Heart left ventricle (tissue), 16 donors: ENCODE results near the gene ROR1. TPM values are rescaled to one million over a fixed set of nuclear protein-coding genes. Genes with fewer than 3 reads are reported as not detected.
A peak's percentile ranks its signal among the peaks of the same experiment; 100 is the strongest.

Source experiments
- ATAC-seq, 4 donors: fragments of 200-7000 bp; cut with Tn5 transposase; one replicate each; pipeline ENCODE4 v1.9.1; 2020 to 2022; ENCODE audit warnings: moderate library complexity in 4 of 4, mild to moderate bottlenecking in 3 of 4, moderate number of reproducible peaks in 1 of 4
- DNase-seq, 5 donors: peaks; one replicate each; pipeline ENCODE4 v3.0.0-alpha.2; 2020
- H3K27ac ChIP-seq, 12 donors: fragments of 200-600 bp; sonication (generic) in 4 of 12; one replicate each; pipeline versions ENCODE4 v1.5.0 to v1.8.0; 2016 to 2022; ENCODE audit warnings: mild to moderate bottlenecking in 2 of 12
- H3K27me3 ChIP-seq, 9 donors: fragments of 200-600 bp; sonication (generic) in 2 of 9; one replicate each; pipeline versions ENCODE4 v1.5.1 to v1.8.0; 2016 to 2022; ENCODE audit warnings: mild to moderate bottlenecking in 3 of 9
- H3K36me3 ChIP-seq, 9 donors: fragments of 200-600 bp; sonication (generic) in 2 of 9; one replicate each; pipeline versions ENCODE4 v1.5.0 to v1.8.0; 2018 to 2022; ENCODE audit warnings: mild to moderate bottlenecking in 2 of 9
- H3K4me1 ChIP-seq, 12 donors: fragments of 200-600 bp; sonication (generic) in 4 of 12; one replicate each; pipeline versions ENCODE4 v1.5.0 to v1.8.0; 2016 to 2022; ENCODE audit warnings: mild to moderate bottlenecking in 3 of 12
- H3K4me3 ChIP-seq, 12 donors: fragments of 200-600 bp; sonication (generic) in 4 of 12; one replicate each; pipeline versions ENCODE4 v1.5.0 to v1.8.0; 2017 to 2022; ENCODE audit warnings: mild to moderate bottlenecking in 9 of 12, moderate library complexity in 4 of 12
- H3K9me3 ChIP-seq, 12 donors: fragments of 200-600 bp; sonication (generic) in 4 of 12; one replicate each; pipeline versions ENCODE4 v1.5.0 to v1.8.0; 2016 to 2022; ENCODE audit warnings: mild to moderate bottlenecking in 1 of 12
- POLR2A ChIP-seq, 2 donors: fragments of 450-650 bp; IDR thresholded peaks; one replicate each; pipeline ENCODE4 v1.6.1; 2017; ENCODE audit warnings: antibody characterized with exemption in 2 of 2, mild to moderate bottlenecking in 2 of 2, moderate library complexity in 2 of 2
- WGBS, 4 donors: extraction: QIAGEN DNeasy Blood & Tissue Kit in 2 of 4; methylation state at CpG; one replicate each; pipeline versions ENCODE4 v1.1.5 to v1.1.7; 2013 to 2018; 5-methylcytosine and 5-hydroxymethylcytosine counted together
- intact Hi-C, 10 donors: fragments of 100-400 bp; cut with DNase I; formaldehyde crosslinking; loops; one replicate each; pipeline versions ENCODE4 v1.11.1 to v1.14.2; 2022
- polyA plus RNA-seq, 2 donors: library from polyadenylated mRNA; stranded (reverse); fragments of 200-250 nt; gene quantifications; one replicate each; pipeline ENCODE4 v1.2.3, GENCODE V29; 2013
- total RNA-seq, 9 donors: library from RNA; depleted of rRNA in 2 of 9; stranded (reverse); fragments of >200 nt in 2 of 9; fragmentation: NEBNext Ultra II Directional in 3 of 9; extraction: Animal tissue kit (Norgen Biotek cat#: 25700) in 3 of 9; gene quantifications; one replicate each; pipeline versions ENCODE4 v1.1.0 to v1.2.4, GENCODE V29; 2016 to 2023
- TF ChIP-seq, protein P1 (sequence below), 12 donors: fragments of 200-600 bp; sonication (generic) in 4 of 12; IDR thresholded peaks; one replicate each; pipeline versions ENCODE4 v1.5.0 to v1.8.0; 2018 to 2022; ENCODE audit warnings: antibody characterized with exemption in 12 of 12, mild to moderate bottlenecking in 5 of 12
- donor health status: ischemic (EF 13 %, LVEDD 7.1; RV severe dilation, severe dysfunction).
- donor health status: healthy with polysubstance abuse.
- donor health status: DM: no; HTN: yes; CAD: no.
- donor health status: DM: no; HTN: no; CAD: no.
- donor health status: ischemic (EF 25% LVEDD 6.9; RV normal size, moderate dysfunction).
- donor health status: ischemic (EF 25% LVEDD 5.7; RV mildly dilated, moderate dysfunction).
- donor health status: healthy.
- donor health status: DM: yes; HTN: yes; CAD: no.
- donor health status: ischemic (EF 35%, LVEDD 5.7; RV mildly dilated, moderate dysfunction).
- donor health status: nonischemic (EF 11% LVEDD 7.7; RV severe dilation, severe dysfunction).
- donor health status: DM: yes; HTN: yes; CAD: no.
- donor health status: PGD.
- donor health status: ischemic (EF 29% LVEDD 5.4; RV normal size, mild dysfunction).
- donor health status: nonischemic (EF 23%, LVEDD 6.1; RV moderate dilation, normal function).

Gene ROR1
- total and polyA plus RNA-seq, 11 donors: 4.1 to 35.3 (median 19.3) TPM

DNA sequence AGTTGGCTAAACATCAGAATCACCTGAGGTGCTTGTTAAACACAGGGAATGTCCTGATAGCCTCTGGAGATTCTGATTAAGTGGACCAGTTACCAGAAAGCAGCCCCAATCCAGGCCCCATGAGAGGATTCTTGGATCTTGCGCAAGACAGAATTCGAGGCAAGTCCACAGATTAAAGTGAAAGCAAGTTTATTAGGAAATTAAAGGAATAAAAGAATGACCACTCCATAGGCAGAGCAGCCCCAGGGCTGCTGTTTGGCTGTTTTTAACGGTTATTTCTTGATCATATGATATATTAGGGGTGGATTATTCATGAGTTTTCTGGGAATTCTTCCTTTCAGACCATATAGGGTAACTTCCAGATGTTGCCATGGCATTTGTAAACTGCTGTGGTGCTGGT lies 176.2 kb downstream of the ROR1 start:
- intact Hi-C loops: no loop called here
- 56 to 69% (median 60%) methylated on average over 3 of the region's 3 CpGs for WGBS, 4 donors
- no peaks in the 10 kb centered on the region for H3K27me3 ChIP-seq
- TF ChIP-seq, protein P1, sequence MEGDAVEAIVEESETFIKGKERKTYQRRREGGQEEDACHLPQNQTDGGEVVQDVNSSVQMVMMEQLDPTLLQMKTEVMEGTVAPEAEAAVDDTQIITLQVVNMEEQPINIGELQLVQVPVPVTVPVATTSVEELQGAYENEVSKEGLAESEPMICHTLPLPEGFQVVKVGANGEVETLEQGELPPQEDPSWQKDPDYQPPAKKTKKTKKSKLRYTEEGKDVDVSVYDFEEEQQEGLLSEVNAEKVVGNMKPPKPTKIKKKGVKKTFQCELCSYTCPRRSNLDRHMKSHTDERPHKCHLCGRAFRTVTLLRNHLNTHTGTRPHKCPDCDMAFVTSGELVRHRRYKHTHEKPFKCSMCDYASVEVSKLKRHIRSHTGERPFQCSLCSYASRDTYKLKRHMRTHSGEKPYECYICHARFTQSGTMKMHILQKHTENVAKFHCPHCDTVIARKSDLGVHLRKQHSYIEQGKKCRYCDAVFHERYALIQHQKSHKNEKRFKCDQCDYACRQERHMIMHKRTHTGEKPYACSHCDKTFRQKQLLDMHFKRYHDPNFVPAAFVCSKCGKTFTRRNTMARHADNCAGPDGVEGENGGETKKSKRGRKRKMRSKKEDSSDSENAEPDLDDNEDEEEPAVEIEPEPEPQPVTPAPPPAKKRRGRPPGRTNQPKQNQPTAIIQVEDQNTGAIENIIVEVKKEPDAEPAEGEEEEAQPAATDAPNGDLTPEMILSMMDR (IDR thresholded peaks at IDR 0.05): no peak
- no peak for TF ChIP-seq POLR2A (IDR thresholded peaks at IDR 0.05)
- peaks cover 0 to 54% (median 23%) of the 10 kb centered on the region in 12 donors for H3K4me1 ChIP-seq
- no peak overlapping the region for H3K4me3 ChIP-seq
- H3K27ac ChIP-seq: peak overlapping the region in 6 of 12 donors; percentile 12 to 61 (median 35)
- peaks cover 0 to 16% (median 8%) of the 10 kb centered on the region in 12 donors for H3K9me3 ChIP-seq
- H3K36me3 ChIP-seq: no peaks in the 10 kb centered on the region
- ATAC-seq: peak in 1 of 4 donors; percentile 12
- no peak for DNase-seq

DNA sequence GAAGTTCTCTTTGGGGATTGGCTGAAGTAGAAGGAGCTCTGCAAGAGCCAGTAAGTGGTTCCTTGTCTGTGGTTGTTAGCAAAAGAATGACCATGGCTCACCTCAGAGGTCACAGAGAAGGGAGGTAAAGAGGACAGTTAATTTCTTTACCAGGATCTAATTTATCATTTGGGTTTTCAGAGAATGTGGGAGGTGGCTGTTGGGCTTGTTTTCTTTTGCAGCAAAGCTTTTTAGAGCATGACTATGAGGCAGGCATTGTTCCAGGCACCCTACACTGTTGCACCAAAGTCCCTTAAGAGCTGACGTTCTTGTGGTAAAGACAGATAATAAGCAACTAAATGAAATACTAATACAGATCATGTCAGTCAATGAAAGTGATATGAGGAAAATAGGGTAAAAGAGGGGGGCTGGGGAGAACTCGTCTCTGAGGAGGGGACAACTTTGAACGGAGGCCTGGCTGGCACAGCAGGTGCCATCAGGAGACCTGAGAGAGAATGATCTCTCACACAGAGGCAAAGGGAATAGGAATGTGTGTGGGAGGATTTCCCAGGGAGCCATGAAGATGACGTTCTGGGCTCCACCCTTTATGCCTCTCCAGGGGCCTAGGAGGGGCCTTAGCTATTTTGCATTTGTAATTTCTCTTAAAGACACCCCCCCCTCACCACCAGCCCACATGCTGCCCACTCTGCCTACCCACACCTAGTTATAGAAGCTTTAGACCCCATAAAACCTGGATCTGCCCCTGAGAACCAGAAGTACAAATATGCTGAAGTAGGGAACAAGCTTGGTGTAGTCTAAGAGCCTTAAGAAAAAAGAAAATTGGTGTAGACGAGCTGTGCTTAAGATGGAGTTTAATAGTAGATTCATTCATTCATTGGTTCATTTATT lies 177.5 kb downstream of the ROR1 start:
- whole genome bisulfite sequencing, 4 donors: 55 to 65% (median 60%) methylated on average over 5 of the region's 5 CpGs
- H3K4me3 ChIP-seq: no peak overlapping the region
- no peak for ATAC-seq
- H3K27me3 ChIP-seq: no peaks in the 10 kb centered on the region
- no peaks in the 10 kb centered on the region for H3K36me3 ChIP-seq
- H3K9me3 ChIP-seq: peaks cover 0 to 16% (median 8%) of the 10 kb centered on the region in 12 donors
- H3K27ac ChIP-seq: peak overlapping the region in 1 of 12 donors; percentile 61
- peaks cover 0 to 54% (median 26%) of the 10 kb centered on the region in 12 donors for H3K4me1 ChIP-seq
- no peak for TF ChIP-seq POLR2A (IDR thresholded peaks at IDR 0.05)
- TF ChIP-seq, protein P1 (IDR thresholded peaks at IDR 0.05): no peak
- intact Hi-C loops: no loop called here
- no peak for DNase-seq

DNA sequence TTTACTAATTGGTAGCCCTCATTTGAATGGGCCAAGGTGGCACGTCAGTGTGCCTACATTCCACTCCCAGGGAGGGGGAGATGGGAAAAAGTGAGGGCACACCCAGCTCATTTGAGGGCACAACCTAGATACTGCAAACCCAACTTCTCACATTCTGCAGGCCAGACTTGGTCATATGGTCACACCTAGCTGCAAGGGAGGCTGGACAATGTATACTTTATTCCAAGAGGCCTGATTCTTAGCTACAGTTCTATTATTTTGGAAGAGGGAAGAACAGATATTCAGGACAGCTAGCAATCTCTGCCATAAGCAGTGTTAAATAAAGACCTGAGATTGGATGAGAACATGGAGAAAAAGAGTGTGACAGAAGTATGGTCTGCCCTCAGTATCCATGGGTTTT lies 180.4 kb downstream of the ROR1 start:
- DNase-seq: no peak
- H3K27me3 ChIP-seq: no peaks in the 10 kb centered on the region
- peaks cover 0 to 39% (median 16%) of the 10 kb centered on the region in 12 donors for H3K4me1 ChIP-seq
- intact Hi-C loops: no loop called here
- no peak overlapping the region for H3K27ac ChIP-seq
- peaks cover 0 to 24% (median 8%) of the 10 kb centered on the region in 12 donors for H3K9me3 ChIP-seq
- ATAC-seq: no peak
- 95 to 100% (median 97%) methylated on average over 1 of the region's 1 CpG for WGBS, 4 donors
- no peaks in the 10 kb centered on the region for H3K36me3 ChIP-seq
- TF ChIP-seq POLR2A (IDR thresholded peaks at IDR 0.05): no peak
- TF ChIP-seq, protein P1 (IDR thresholded peaks at IDR 0.05): no peak
- no peak overlapping the region for H3K4me3 ChIP-seq

DNA sequence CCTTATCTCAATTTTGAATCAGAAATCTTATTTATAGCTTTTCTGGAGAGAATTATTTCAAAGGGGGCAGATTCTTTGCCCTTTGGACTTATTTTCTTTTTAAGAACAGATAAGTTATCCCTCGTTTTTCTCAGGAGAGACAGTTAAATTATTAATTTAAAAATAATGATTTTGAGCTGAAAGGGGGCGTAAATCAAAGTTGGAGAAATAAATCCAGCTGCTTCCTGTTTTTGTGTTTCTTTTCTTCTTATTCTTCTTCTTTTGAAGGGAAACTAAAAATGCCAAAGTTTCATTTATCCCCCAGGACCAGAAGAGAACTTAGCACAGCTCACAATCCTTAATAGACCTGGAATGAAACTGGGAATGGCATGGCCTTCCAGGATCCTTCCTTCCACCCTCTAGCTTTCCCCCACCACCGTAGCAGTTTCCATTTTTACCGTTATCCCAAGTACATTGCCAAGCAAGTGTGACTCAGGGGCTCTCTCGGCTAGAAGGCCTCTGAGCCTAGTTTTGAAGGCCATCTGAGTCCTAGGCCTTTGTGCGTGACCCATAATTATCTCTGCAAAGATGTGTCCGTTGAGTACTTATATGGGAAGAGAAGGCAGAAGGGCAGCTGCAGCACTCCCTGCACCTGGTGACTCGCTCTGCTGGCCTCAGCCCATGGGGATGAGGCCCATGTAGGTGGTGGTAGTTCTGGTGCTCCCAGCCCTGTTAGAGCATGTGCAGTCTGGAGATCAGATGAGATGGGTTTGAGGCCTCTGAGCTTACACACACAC lies 181.7 kb downstream of the ROR1 start:
- DNase-seq (no peak), ATAC-seq (peak in 3 of 4 donors; percentile 12 to 37 (median 26))
- H3K4me1 ChIP-seq: peaks cover 0 to 35% (median 8%) of the 10 kb centered on the region in 12 donors
- 70 to 75% (median 73%) methylated on average over 8 of the region's 8 CpGs for WGBS, 4 donors
- intact Hi-C loops: no loop called here
- H3K36me3 ChIP-seq: no peaks in the 10 kb centered on the region
- H3K27me3 ChIP-seq: no peaks in the 10 kb centered on the region
- H3K9me3 ChIP-seq: peaks cover 0 to 24% (median 8%) of the 10 kb centered on the region in 12 donors
- TF ChIP-seq, protein P1 (IDR thresholded peaks at IDR 0.05): no peak
- no peak for TF ChIP-seq POLR2A (IDR thresholded peaks at IDR 0.05)
- peak overlapping the region in 3 of 12 donors; percentile 14 to 50 (median 29) for H3K27ac ChIP-seq
- no peak overlapping the region for H3K4me3 ChIP-seq
